Heart right ventricle (tissue), 16 donors: ENCODE results near the gene CHEK1. TPM values are rescaled to one million over a fixed set of nuclear protein-coding genes. Genes with fewer than 3 reads are reported as not detected.

Experiments used
- ATAC-seq, 8 donors: fragments of 200-7000 bp; cut with Tn5 transposase; one replicate each; pipeline ENCODE4 v1.9.1; 2020; ENCODE audit warnings: mild to moderate bottlenecking in 8 of 8, moderate library complexity in 8 of 8, moderate number of reproducible peaks in 1 of 8
- DNase-seq, 2 donors: peaks; one replicate each; pipeline ENCODE4 v3.0.0-alpha.2; 2020
- H3K27ac ChIP-seq, 10 donors: fragments of 200-600 bp; sonication (generic) in 2 of 10; one replicate each; pipeline versions ENCODE4 v1.5.0 to v1.8.0; 2020 to 2022; ENCODE audit warnings: mild to moderate bottlenecking in 3 of 10
- H3K27me3 ChIP-seq, 7 donors: fragments of 200-600 bp; one replicate each; pipeline ENCODE4 v1.8.0; 2021 to 2022; ENCODE audit warnings: mild to moderate bottlenecking in 2 of 7
- H3K36me3 ChIP-seq, 9 donors: fragments of 200-600 bp; sonication (generic) in 1 of 9; one replicate each; pipeline versions ENCODE4 v1.5.0 to v1.8.0; 2020 to 2022; ENCODE audit warnings: mild to moderate bottlenecking in 2 of 9
- H3K4me1 ChIP-seq, 9 donors: fragments of 200-600 bp; sonication (generic) in 1 of 9; one replicate each; pipeline versions ENCODE4 v1.5.0 to v1.8.0; 2020 to 2022; ENCODE audit warnings: mild to moderate bottlenecking in 4 of 9
- H3K4me3 ChIP-seq, 10 donors: fragments of 200-600 bp; sonication (generic) in 2 of 10; one replicate each; pipeline versions ENCODE4 v1.5.0 to v1.8.0; 2020 to 2022; ENCODE audit warnings: mild to moderate bottlenecking in 7 of 10, moderate library complexity in 2 of 10
- H3K9me3 ChIP-seq, 11 donors: fragments of 200-600 bp in 10 of 11; sonication (generic) in 2 of 11; one replicate each; pipeline versions ENCODE4 v1.5.0 to v1.8.0; 2013 to 2022; ENCODE audit warnings: mild to moderate bottlenecking in 2 of 11, control low read depth in 1 of 11, moderate library complexity in 1 of 11
- WGBS, 2 donors: extraction: QIAGEN DNeasy Blood & Tissue Kit; methylation state at CpG; one replicate each; pipeline ENCODE4 v1.1.7; 2013; ENCODE audit warnings: inconsistent platforms in 1 of 2; 5-methylcytosine and 5-hydroxymethylcytosine counted together
- intact Hi-C, 10 donors: fragments of 100-400 bp; cut with DNase I; formaldehyde crosslinking; loops; one replicate each; pipeline versions ENCODE4 v1.11.1 to v1.14.2; 2022
- polyA plus RNA-seq, 2 donors: library from polyadenylated mRNA; stranded (reverse); fragments of 200-250 nt; gene quantifications; one replicate each; pipeline ENCODE4 v1.2.3, GENCODE V29; 2013
- total RNA-seq, 10 donors: library from RNA; stranded (reverse); fragmentation: NEBNext Ultra II Directional in 3 of 10; extraction: Animal tissue kit (Norgen Biotek cat#: 25700) in 3 of 10; gene quantifications; one replicate each; pipeline versions ENCODE4 v1.2.1 to v1.2.4, GENCODE V29; 2021 to 2023
- TF ChIP-seq, protein P1 (sequence below), 9 donors: fragments of 200-600 bp; sonication (generic) in 2 of 9; IDR thresholded peaks; one replicate each; pipeline versions ENCODE4 v1.5.0 to v1.8.0; 2021 to 2022; ENCODE audit warnings: antibody characterized with exemption in 9 of 9, mild to moderate bottlenecking in 5 of 9, moderate library complexity in 1 of 9
- donor health status: Arrhythmogenic right ventricular cardiomyopathy.
- donor health status: ischemic (EF 13 %, LVEDD 7.1; RV severe dilation, severe dysfunction).
- donor health status: healthy with polysubstance abuse.
- donor health status: DM: no; HTN: yes; CAD: no.
- donor health status: DM: no; HTN: no; CAD: no.
- donor health status: ischemic (EF 25% LVEDD 6.9; RV normal size, moderate dysfunction).
- donor health status: ischemic (EF 25% LVEDD 5.7; RV mildly dilated, moderate dysfunction).
- donor health status: healthy.
- donor health status: DM: yes; HTN: yes; CAD: no.
- donor health status: Ischemic cardiomyopathy.
- donor health status: ischemic (EF 35%, LVEDD 5.7; RV mildly dilated, moderate dysfunction).
- donor health status: nonischemic (EF 11% LVEDD 7.7; RV severe dilation, severe dysfunction).
- donor health status: DM: yes; HTN: yes; CAD: no.
- donor health status: PGD.
- donor health status: ischemic (EF 29% LVEDD 5.4; RV normal size, mild dysfunction).
- donor health status: nonischemic (EF 23%, LVEDD 6.1; RV moderate dilation, normal function).

CHEK1 gene
- total and polyA plus RNA-seq, 12 donors, result 0.64 to 3.8 (median 1.2) TPM

DNA sequence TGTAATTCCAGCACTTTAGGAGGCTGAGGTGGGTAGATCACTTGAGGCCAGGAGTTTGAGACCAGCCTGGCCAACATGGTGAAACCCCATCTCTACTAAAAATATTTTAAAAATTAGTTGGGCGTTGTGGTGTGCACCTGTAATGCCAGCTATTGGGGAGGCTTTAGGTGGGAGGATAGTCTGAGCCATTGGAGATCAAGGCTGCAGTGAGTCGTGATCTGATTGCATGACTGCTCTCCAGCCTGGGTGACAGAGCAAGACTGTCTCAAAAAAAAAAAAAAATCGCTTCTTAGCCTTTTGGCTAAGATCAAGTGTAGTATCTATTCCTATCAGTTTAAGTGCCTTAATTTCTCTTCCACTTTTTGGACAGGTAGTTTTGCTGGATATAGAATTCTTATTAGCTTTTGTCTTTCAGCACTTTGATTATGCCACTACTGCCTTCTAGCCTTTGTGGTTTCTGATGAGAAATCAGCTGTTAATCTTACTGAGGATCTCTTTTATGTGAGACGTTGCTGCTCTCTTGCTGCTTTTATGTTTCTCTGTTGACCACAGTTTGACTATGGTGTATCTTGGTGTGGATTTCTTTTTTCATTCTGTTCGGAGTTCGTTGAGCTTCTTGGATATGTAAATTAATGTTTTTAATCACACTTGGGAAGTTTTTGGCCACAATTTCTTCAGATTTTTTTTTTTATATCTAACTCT lies 24.7 kb downstream of the CHEK1 start:
- Histone ChIP-seq H3K27ac (no peak overlapping the region), H3K27me3 (no peaks in the 10 kb centered on the region), H3K36me3 (peaks cover 0 to 30% (median 0%) of the 10 kb centered on the region in 9 donors), H3K9me3 (no peaks in the 10 kb centered on the region), H3K4me3 (no peak overlapping the region), H3K4me1 (no peaks in the 10 kb centered on the region)
- intact Hi-C loops, result no loop called here
- TF ChIP-seq, protein P1, sequence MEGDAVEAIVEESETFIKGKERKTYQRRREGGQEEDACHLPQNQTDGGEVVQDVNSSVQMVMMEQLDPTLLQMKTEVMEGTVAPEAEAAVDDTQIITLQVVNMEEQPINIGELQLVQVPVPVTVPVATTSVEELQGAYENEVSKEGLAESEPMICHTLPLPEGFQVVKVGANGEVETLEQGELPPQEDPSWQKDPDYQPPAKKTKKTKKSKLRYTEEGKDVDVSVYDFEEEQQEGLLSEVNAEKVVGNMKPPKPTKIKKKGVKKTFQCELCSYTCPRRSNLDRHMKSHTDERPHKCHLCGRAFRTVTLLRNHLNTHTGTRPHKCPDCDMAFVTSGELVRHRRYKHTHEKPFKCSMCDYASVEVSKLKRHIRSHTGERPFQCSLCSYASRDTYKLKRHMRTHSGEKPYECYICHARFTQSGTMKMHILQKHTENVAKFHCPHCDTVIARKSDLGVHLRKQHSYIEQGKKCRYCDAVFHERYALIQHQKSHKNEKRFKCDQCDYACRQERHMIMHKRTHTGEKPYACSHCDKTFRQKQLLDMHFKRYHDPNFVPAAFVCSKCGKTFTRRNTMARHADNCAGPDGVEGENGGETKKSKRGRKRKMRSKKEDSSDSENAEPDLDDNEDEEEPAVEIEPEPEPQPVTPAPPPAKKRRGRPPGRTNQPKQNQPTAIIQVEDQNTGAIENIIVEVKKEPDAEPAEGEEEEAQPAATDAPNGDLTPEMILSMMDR (IDR thresholded peaks at IDR 0.05), result no peak
- no peak for DNase-seq
- no peak for ATAC-seq
- 91 to 94% methylated on average over 6 of the region's 6 CpGs for WGBS, 2 donors

DNA sequence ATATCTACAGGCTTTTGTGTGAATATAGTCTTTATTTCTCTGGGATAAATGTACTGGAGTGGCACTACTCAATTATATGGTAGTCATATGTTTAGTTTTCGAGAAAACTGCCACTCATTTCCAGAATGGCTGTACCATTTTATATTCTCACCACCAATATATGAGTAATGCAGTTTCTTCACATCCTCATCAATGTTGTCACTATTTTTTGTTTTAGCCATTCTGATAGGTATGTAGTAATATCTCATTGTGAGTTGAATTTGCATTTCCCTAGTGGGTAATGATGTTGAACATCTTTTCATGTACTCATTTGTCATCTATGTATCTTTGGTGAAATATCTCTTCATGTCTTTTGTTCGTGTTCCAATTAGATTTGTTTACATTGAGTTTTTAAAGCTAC lies 37.7 kb downstream of the CHEK1 start:
- DNase-seq (no peak), ATAC-seq (no peak)
- peaks cover 0 to 38% (median 3%) of the 10 kb centered on the region in 11 donors for H3K9me3 ChIP-seq
- H3K4me1 ChIP-seq, result no peaks in the 10 kb centered on the region
- H3K27me3 ChIP-seq, result no peaks in the 10 kb centered on the region
- TF ChIP-seq, protein P1 (IDR thresholded peaks at IDR 0.05), result no peak
- H3K36me3 ChIP-seq, result peaks cover 0 to 5% (median 0%) of the 10 kb centered on the region in 9 donors
- no peak overlapping the region for H3K4me3 ChIP-seq
- intact Hi-C loops, result no loop called here
- 94 to 98% methylated on average over 2 of the region's 2 CpGs for WGBS, 2 donors
- no peak overlapping the region for H3K27ac ChIP-seq

DNA sequence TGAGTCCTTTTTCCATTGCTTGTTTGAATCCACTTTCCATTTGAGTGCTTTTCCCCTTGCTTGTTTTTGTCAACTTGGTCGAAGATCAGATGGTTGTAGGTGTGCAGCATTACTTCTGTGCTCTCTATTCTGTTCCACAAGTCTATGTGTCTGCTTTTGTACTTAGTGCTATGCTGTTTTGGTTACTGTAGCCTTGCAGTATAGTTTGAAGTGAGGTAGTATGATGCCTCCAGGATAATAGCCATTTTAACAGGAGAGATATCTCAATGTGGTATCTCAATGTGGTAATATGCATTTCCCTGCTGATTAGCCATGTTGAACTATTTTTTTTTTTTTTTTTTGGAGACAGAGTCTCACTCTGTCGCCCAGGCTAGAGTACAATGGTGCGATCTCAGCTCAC lies 38.9 kb downstream of the CHEK1 start:
- ATAC-seq (no peak), DNase-seq (no peak)
- intact Hi-C loops, result no loop called here
- Histone ChIP-seq H3K27me3 (no peaks in the 10 kb centered on the region), H3K36me3 (peaks cover 0 to 5% (median 0%) of the 10 kb centered on the region in 9 donors), H3K9me3 (peaks cover 0 to 38% (median 3%) of the 10 kb centered on the region in 11 donors), H3K4me3 (no peak overlapping the region), H3K27ac (no peak overlapping the region), H3K4me1 (no peaks in the 10 kb centered on the region)
- TF ChIP-seq, protein P1 (IDR thresholded peaks at IDR 0.05), result no peak
- WGBS, 2 donors, result 97 to 99% methylated on average over 3 of the region's 3 CpGs

DNA sequence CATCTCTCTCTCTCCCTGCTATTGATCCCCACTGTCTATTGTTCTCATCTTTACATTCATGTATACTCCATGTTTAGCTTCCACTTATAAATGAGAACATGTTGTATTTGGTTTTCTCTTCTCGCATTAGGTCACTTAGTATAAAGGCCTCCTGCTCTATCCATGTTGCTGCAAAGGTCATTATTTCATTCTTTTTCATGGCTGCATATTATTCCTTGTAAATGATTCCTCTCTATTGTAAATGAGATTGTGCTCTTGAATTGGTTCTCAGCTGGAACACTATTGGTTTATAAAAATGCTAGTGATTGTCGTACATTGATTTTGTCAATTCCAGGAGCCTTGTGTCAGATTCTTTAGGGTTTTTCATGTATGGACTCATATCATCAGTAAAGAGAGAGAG lies 42.2 kb downstream of the CHEK1 start:
- H3K27me3 ChIP-seq, result no peaks in the 10 kb centered on the region
- TF ChIP-seq, protein P1 (IDR thresholded peaks at IDR 0.05), result no peak
- DNase-seq (no peak), ATAC-seq (no peak)
- 99% methylated on average over 2 of the region's 2 CpGs for WGBS, 2 donors
- H3K36me3 ChIP-seq, result peaks cover 0 to 5% (median 0%) of the 10 kb centered on the region in 9 donors
- no peak overlapping the region for H3K4me3 ChIP-seq
- peaks cover 0 to 38% (median 3%) of the 10 kb centered on the region in 11 donors for H3K9me3 ChIP-seq
- H3K4me1 ChIP-seq, result no peaks in the 10 kb centered on the region
- intact Hi-C loops, result no loop called here
- no peak overlapping the region for H3K27ac ChIP-seq
